Activated naive CD4-positive, alpha-beta T cell treated with Interleukin-2 at 50 U/mL for 16 hours (primary cell): Measurements from ENCODE around the gene PPP1R12B.
"Not testable (repeated sequence)": the region's sequence is repeated elsewhere in the genome, so short reads cannot be mapped to it uniquely, and the experiment has no call there.

Source experiments
- DNase-seq: peaks from one replicate; pipeline ENCODE4 v3.0.0-alpha.2; 2020

Gene PPP1R12B

DNA sequence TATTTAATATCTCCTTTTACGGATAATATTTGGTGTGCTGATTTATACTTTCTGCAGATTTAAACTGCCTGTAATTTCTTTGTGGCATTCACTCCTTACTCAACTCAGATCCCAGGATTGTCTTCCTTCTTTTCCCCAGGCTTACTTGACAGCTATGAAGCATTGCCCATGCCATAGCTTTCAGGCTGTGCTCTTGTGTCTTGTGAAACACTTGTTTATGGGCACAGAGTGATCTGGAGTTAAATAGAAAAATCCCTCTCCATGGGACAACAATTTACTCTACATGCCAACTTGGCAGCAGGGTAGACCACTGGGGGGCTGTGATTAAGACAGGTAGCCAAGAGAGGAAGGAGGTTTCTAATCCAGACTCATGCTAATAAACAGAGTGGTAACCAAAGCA lies 57.4 kb downstream of the PPP1R12B start:
- no peak for DNase-seq

DNA sequence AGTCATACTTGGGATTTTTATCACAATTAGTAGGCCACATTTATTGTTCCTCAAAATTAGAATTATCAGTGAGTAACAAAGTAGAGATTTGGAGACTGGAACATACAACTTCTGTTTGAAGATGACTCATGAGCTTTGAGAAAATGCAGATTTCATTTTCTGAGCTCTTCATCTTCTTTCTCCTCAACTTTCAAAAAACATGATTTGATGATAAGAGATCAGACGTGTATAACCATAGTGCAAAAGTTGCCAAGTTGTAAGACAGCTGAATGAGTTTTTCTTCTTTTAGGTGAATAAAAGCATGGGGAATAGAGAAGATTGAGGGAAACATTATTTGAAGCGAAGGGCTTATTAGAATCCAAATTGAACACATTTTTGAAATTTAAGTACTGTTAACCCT lies 58.4 kb downstream of the PPP1R12B start:
- DNase-seq, result not testable (repeated sequence)

DNA sequence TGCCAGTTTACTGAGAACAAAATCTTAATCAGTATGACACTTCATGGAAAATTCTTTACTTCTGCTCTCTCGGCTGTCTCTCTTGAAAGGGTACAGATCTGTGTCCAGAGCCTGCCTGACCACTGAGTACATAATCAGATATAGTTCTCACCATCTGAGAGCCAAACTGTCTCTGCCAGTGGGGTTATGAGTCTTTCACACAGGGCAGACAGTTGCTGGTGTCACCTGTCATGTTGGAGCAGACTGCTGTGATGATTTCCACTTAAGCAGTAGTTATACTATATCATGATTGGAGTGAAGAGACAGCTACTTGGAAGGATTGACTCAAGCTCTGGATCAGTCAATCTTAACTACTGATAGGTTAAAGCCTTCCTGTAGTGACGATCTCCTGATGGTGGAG lies 58.9 kb downstream of the PPP1R12B start:
- not testable (repeated sequence) for DNase-seq

DNA sequence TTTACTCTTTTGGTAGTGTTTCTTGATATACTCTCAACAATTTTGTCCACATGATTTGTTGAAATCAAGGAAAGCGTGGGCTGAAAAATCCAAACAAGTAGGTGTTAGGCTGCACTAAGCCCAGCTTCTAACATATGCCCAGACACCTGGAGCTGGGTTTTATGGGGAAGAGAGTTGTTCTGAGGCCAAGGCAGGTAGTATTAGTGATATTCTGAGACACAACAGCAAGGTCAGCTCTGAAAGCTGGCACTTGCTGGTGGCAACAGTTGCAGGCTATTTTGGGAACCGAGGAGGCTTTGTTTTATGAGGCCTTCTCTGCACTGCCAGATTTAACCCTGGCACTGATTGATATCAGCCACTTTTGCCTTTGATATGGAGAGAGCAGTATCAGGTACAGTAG lies 61.8 kb downstream of the PPP1R12B start:
- DNase-seq, result not testable (repeated sequence)

DNA sequence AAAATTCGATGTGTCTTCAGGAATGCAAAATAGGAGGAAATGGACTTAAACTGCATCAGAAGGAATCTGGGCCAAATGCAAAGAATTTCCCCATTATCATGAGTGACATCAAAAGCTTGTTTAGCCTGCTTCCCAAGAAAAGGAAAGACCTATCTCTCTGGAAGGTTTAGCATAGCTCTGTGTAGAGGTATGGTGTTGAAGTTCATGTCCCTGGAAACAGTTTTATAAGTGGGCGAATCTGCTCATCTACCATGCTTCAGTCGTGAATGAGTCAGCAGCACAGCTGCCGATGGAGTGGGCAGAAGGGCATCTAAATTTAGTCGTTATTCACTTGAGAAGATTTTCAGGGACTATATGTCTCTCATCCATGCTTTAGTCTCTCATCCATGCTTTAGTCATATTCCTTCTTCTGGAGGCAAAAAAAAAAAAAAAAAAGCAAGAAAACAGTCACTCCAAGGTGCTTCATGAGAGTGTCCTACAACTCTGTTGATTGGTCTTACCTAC lies 62.4 kb downstream of the PPP1R12B start:
- not testable (repeated sequence) for DNase-seq

DNA sequence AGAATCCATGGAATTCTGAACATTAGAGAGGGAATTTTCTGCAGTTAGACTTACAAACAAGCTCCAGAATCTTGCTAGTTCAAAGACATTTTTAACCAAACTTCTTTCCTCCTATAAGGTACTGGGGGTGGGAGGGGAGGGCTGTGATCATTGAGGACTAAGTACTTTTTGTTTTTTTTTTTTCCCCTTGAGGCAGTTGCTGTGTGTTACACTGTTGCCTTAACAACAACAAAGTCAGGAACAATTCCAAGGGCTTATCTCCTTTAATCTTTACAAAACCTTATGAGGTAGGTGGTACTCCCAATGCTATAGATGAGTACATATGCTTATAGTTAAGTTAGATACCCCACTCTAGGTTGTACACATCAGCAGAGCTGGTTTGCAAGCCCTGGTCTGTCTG lies 62.9 kb downstream of the PPP1R12B start:
- no peak for DNase-seq

DNA sequence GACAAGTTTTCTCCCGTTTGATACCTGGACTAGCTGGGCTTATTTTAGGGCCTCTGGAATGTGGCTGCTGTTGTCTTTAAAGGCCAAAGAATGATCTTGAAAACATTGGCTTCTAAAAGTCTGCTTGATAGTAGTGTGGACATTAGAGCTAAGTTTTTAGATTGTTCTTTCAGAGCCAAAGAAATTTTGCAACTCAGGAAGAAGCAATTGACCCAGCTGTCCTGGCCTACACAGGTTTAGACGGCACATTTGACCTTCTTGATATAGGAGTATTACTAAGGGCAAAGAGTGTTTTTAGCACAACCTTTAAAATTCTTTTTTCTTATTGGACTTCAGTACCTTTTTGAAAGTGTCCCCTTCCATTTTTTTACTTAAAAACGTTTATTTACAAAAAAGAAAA lies 63.9 kb downstream of the PPP1R12B start:
- DNase-seq, result not testable (repeated sequence)

DNA sequence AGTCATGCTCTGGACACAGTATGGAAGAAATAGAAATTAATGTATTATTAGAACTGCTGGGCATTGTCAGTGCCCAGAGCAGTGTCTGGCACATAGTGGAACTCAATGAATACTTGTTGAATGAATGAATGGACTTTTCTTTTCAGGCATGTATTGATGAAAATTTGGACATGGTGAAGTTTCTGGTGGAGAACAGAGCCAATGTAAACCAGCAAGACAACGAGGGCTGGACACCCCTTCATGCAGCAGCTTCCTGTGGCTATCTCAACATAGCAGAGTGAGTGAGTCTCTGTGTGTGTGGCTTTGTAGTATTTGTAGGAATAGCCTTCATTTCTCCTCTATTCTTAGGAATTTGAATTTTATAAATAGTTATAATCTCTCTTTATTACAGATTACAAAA lies 68.1 kb downstream of the PPP1R12B start:
- no peak for DNase-seq

DNA sequence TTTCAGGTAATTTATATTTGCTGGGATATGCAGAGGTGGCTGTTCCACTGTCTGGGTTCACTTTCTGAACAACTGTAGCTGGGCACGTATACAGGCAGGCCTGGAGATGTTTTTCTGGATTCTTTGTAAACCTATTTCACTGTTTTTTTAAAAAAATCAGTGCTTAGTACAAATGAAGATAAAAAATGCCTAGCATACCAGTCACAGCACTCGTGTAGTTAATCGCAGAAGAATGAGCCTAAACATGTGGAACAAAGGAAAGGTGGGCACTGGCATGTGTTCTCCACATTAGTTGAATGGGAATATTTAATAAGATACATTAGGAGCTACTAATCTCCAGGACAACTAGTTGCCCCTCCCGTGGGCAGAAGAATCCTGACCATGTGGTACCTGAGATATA lies 68.6 kb downstream of the PPP1R12B start:
- DNase-seq, result not testable (repeated sequence)

DNA sequence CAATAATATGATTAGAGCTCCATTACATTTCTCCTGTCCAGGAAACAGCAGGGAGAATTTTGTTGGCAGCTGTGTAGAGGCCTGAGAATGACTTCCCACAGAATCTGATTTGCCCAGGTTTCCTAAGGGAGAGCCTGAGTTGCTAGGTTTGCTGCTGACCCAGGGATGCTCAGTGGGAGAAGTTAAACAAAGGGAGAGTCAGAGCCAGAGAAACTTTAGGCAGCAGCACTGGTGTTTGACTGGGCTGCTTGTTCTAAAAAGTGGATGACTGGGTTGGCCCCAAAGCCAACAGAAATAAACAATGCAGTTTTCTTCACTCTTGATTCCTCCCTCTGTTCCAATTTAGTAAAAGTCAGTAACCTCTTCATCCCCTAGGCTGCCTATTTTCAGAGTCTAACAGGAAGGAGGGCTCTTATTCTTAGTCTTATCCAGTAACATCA lies 69.3 kb downstream of the PPP1R12B start:
- DNase-seq, result not testable (repeated sequence)

DNA sequence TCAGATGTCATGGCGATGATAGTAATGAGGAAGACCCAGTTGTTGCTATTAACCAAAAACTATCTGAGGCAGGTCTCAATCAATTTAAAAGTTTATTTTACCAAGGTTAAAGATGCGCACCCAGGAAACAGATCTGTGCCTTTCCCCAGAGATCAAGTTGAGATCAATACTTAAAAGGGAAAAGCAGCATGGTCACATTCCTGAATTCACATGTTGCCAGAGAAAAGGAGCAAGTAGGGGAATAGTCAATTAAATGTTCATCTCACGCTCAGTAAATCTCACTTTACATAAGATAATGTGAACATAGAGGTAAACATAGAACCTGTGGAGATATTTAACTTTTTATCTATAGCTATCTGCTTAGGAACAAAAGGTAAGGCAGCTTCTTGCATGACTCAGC lies 71.2 kb downstream of the PPP1R12B start:
- not testable (repeated sequence) for DNase-seq

DNA sequence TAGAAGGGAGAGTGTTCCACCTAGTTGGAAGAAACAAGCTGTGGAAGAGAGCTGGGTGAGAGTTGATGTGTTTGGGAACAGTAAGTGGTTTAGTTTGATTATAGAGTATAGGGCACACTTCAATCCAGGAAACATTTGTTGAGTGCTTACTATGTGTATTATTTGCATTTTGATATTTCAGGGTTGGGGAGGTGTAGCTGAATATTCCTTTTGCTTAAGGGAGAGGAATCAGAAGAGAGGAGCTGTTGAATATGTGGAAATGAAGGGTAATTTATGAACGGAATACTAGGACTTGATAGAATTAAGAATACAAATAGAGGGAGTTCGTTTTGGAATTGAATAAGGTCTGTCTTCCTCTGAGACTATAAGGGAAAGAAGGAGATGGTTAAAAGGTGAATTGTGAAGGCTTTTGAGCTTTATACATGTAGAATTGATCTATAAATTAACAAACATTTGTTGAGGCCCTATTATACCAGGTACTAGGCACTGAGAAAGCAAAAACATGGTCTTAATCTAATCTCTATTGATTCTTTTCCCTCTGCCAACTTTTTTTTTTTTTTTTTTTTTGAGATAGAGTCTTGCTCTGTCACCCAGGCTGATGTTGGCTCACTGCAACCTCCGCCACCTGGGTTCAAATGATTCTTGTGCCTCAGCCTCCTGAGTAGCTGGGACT lies 72.1 kb downstream of the PPP1R12B start:
- DNase-seq, result not testable (repeated sequence)

DNA sequence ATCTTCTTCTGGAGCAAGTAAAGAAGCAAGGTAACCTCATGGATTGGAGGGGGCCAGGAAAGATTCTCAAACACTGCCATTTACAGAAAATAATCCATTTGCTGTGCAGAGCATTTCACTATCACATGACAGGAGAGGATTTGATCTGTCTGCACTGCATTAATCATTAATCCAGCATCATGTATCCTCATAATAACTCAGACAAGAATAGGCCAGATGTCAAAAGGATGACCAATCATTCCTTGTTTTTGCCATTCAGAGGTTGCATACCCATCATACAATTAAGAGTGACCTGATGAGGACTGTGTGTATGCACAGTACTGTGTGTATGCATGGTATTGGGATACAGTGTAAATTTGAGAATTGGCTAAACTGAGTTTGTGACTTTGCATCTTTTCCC lies 74.2 kb downstream of the PPP1R12B start:
- not testable (repeated sequence) for DNase-seq

DNA sequence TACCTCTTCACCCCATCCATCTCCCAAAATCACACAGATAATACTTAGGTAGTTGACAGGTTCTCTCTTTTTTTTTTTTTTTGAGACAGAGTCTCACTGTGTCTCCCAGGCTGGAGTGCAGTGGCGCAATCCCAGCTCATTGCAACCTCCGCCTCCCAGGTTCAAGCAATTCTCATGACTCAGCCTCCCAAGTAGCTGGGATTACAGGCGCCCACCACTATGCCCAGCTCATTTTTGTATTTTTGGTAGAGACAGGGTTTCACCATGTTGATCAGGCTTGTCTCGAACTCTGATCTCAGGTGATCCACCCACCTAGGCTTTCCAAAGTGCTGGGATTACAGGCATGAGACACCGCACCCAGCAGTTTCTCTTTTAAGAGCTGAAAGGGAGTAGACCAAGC lies 75.8 kb downstream of the PPP1R12B start:
- not testable (repeated sequence) for DNase-seq

DNA sequence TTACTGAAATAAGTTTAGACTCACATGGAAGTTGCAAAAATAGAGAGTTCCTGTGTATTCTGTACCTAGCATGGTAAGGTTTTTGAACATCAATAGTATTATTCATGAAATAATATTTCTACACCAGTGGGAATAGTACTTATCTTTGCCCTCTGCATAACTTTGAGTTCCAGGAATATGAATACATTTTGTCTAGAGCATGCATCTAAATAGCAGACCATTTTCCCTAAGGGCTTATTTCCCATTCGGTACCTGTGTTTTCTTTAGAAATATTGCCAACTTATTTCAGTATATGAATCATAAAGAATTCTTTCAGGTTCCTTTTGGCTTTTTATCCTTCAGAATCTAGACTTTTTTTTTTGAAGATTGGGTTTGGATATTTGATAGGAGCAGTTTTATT lies 81.6 kb downstream of the PPP1R12B start:
- not testable (repeated sequence) for DNase-seq

DNA sequence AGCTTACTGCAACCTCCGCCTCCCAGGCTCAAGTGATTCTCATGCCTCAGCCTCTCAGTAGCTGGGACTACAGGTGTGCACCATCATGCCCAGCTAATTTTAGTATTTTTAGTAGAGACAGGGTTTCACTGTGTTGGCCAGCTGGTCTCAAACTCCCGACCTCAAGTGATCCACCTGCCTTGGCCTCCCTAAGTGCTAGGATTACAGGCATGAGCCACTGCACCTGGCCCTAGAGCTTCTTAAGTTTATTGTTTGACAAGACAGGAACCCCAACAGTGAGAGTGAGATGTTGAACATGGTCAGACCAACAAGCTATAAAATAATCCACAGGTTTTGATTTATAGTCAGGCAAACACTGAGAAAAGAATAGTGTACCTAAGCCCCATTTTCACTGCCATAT lies 83.8 kb downstream of the PPP1R12B start:
- DNase-seq, result not testable (repeated sequence)

DNA sequence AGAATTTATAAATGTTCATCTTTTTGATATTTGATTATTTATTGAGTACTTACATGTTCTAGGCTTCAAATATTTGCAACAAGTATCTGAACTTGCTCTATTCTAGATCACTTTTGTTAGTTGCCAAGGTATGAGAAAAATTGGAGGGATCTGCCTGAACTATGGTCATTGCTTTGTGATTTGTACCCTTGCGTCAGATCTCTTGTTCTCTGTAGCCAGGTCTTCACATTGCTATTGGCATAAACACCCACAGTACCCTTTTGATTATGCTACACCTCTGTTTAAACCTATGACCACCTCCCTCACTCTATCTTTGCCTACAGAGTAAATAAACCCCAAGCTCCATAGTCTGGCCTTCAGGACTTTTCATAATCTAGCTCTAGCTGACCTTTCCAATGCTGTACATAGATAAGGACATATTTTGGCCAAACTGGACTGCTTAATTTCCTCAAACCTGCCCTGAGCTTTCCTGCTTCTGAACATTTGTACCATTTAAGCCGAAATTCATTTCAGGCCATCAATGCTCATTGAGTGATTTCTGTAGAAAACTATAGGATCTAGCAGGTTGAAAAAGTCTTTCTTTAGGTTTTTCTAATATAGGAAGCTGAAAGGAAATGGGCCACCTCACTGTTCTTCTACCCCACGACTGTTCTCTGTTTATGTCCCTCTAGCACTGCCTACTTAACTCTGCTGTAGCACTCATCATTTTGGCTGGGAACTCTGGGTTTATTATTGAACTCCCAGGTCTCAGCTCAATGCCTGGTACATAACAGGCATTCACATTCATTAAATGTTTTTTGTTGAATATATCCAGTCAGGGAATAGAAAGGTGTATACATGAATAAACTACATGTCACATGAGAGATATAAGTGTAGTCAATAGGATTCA lies 84.9 kb downstream of the PPP1R12B start:
- no peak for DNase-seq

DNA sequence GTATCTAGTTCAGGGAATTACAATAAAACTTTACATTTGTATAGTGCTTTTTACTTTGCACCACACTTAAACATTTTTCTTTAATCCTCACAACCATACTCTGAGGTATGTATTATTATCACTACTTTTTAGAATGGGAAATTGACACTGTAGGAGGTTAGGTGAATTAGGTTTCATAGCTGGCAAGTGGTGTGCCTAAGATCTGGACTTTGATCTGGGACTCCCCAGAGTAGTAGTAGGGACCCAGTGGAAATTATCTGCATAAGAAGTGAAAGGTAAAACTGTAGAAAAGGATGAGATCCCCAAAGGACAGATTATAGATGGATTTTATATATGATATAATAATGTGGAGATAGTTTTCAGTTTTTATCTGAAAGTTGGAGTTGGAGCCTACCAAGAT lies 85.6 kb downstream of the PPP1R12B start:
- DNase-seq, result no peak

DNA sequence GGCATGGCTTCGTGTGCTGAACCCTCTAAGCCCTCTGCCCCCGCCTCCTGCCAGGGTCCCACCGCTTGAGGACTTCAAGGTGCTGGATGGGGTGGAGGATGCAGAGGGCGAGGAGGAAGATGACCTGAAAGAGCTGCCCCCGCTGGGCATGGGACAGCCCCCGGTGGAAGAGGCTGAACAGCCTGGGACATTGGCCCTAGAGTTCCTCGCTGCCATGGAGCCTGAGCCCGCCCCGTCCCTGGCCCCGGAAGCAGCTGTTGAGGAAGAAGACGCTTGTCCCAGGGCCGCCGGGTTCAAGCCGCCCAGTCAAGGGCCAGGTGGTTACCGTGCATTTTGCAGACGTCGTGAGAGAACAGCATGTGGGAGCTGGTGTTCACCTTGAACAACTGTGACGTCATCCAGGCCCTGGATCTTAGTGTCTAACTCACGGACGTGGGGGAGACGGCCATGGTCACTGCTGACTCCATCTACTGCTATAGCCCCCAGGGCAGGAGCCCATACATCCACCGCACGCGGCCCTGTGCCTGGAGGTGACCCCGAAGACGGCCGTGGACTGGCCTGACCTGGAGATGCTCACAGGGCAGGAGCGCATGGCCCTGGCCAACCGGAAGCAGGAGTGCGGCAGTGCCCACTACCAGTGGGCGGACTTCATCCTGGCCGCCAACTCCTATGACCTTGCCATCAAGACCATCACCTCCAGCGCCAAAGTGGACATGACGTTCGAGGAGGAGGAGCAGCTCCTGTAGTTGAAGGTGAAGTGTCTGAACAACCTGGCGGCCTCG lies 90.1 kb downstream of the PPP1R12B start:
- DNase-seq, result no peak

DNA sequence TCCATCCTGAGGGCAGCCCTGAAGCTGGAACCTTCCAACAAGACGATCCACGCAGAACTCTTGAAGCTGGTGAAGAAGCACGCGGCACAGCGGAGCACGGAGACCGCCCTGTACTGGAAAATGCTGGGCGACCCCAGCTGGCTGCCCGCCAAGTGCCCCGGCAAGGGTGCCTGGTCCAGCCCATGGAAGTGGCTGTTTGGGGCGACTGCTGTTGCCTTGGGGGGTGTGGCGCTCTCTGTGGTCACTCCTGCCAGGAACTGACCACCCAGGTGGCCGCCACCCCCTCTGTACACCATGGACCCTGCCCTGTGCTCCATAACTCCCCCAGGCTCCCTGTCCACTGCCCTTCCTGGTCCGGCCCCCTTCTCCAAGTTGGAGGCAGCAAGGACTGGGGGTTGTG lies 90.8 kb downstream of the PPP1R12B start:
- DNase-seq, result no peak

DNA sequence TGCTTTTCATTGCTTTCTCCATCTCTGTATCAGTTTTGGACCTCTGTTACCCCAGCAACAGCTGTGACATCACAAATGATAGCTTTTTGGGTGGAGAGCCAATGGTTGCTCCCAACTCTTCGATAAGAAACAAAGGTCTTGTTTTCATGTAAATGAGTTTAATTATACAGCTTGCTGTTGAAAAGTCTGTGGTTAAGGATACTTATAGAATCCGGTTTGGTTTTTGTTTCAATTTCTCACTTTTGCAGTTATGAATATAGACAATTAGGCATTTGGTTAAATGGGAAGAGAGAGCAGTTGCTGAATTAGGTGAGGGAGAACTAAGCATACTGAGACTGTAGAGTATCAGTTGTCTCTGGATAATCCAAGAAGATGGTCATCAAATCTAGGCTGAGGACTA lies 99.6 kb downstream of the PPP1R12B start:
- not testable (repeated sequence) for DNase-seq

DNA sequence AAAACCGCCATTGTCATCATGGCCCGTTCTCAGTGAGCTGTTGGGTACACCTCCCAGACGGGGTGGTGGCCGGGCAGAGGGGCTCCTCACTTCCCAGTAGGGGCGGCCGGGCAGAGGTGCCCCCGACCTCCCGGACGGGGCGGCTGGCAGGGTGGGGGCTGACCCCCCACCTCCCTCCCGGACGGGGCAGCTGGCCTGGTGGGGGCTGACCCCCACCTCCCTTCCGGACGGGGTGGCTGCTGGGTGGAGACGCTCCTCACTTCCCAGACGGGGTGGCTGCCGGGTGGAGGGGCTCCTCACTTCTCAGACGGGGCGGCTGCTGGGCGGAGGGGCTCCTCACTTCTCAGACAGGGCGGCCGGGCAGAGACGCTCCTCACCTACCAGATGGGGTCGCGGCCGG lies 103.1 kb downstream of the PPP1R12B start:
- DNase-seq, result not testable (repeated sequence)

DNA sequence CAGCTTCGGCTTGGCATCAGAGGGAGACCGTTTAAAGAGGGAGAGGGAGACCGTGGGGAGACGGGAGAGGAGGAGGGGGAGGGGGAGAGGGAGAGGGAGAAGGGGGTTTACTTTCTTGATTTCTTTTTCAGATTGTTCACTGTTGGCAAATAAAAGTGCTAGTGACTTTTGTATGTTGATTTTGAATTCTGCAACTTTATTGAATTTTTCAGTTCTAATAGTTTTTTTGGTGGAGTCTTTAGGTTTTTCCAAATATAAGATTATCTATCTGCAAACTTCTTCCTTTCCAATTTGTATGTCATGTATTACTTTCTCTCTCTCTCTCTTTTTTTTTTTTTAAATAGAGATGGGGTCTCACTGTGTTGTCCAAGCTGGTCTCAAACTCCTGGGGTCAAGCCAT lies 104.0 kb downstream of the PPP1R12B start:
- DNase-seq, result no peak
